DOHH2 (cell line): Measurements from ENCODE around the gene EYA2.

Source experiments
- H3F3A ChIP-seq: fragments of 200-600 bp; sonication (generic), shearing (Covaris generic); 2 replicates; pipeline ENCODE4 v1.6.0; 2016; ENCODE audit warnings: antibody characterized with exemption, mild to moderate bottlenecking; ENCODE audit not compliant: control insufficient read depth, insufficient read depth
- H3K27ac ChIP-seq: fragments of 200-600 bp; sonication (generic); 2 replicates; pipeline ENCODE4 v1.5.1; 2014; ENCODE audit warnings: low read depth, mild to moderate bottlenecking, low read length, moderate library complexity
- H3K27me3 ChIP-seq: fragments of 200-600 bp; sonication (generic); 2 replicates; pipeline ENCODE4 v1.6.1; 2014; ENCODE audit warnings: mild to moderate bottlenecking, low read length, mixed read lengths; ENCODE audit not compliant: control insufficient read depth
- H3K36me3 ChIP-seq: fragments of 200-600 bp; sonication (generic); 2 replicates; pipeline ENCODE4 v1.6.1; 2014; ENCODE audit warnings: mild to moderate bottlenecking, low read length, moderate library complexity, mixed read lengths; ENCODE audit not compliant: control insufficient read depth
- H3K4me1 ChIP-seq: fragments of 200-600 bp; sonication (generic); 2 replicates; pipeline ENCODE4 v1.6.1; 2014; ENCODE audit warnings: mild to moderate bottlenecking, low read length, mixed read lengths; ENCODE audit not compliant: control insufficient read depth
- H3K4me2 ChIP-seq: fragments of 200-600 bp; sonication (generic); 2 replicates; pipeline ENCODE4 v1.6.0; 2014; ENCODE audit warnings: mild to moderate bottlenecking, low read length, moderate library complexity
- H3K4me3 ChIP-seq: fragments of 200-600 bp; sonication (generic); 2 replicates; pipeline ENCODE4 v1.5.1; 2014; ENCODE audit warnings: mild to moderate bottlenecking, low read length, mixed read lengths
- H3K79me2 ChIP-seq: fragments of 200-600 bp; sonication (generic); 2 replicates; pipeline ENCODE4 v1.6.1; 2014; ENCODE audit warnings: mild to moderate bottlenecking, low read length, mixed read lengths; ENCODE audit not compliant: control insufficient read depth
- H3K9me2 ChIP-seq: fragments of 200-600 bp; sonication (generic); replicated peaks from 2 replicates; pipeline ENCODE4 v1.6.1; 2014; ENCODE audit warnings: mild to moderate bottlenecking, low read length, mixed read lengths; ENCODE audit not compliant: control insufficient read depth
- H3K9me3 ChIP-seq: fragments of 200-600 bp; sonication (generic); 2 replicates; pipeline ENCODE4 v1.6.1; 2014; ENCODE audit warnings: antibody characterized with exemption, low read length, mixed read lengths; ENCODE audit not compliant: control insufficient read depth, insufficient read depth
- H4K20me1 ChIP-seq: fragments of 200-600 bp; sonication (generic); 2 replicates; pipeline ENCODE4 v1.6.0; 2014; ENCODE audit warnings: low read depth, mild to moderate bottlenecking, antibody characterized with exemption, low read length, moderate library complexity; ENCODE audit not compliant: control insufficient read depth, insufficient read depth
- CTCF ChIP-seq: fragments of 200-600 bp; sonication (generic); IDR thresholded peaks from one replicate; pipeline ENCODE4 v1.5.1; 2014; ENCODE audit warnings: antibody characterized with exemption, mild to moderate bottlenecking, low read depth, low read length; ENCODE audit not compliant: poor library complexity, severe bottlenecking
- EZH2phosphoT487 ChIP-seq: fragments of 200-600 bp; sonication (generic); IDR thresholded peaks from 2 replicates; pipeline ENCODE4 v1.6.1; 2017; ENCODE audit warnings: borderline replicate concordance, mild to moderate bottlenecking, antibody characterized with exemption, low read length, moderate library complexity, mixed read lengths

Gene EYA2

GRCh38 chr20:46894971-46895905 is 595 bp downstream of the EYA2 start:
- Histone ChIP-seq H3K9me3 (no peaks in the 10 kb centered on the region), H3K27me3 (peaks cover 9% of the 10 kb centered on the region), H3F3A (no peaks in the 10 kb centered on the region), H3K79me2 (no peaks in the 10 kb centered on the region), H3K4me1 (peaks cover 4% of the 10 kb centered on the region; the same call in 1 of the 2 replicates), H3K27ac (no peak overlapping the region), H3K4me3 (no peak overlapping the region), H3K36me3 (no peaks in the 10 kb centered on the region), H4K20me1 (no peaks in the 10 kb centered on the region), H3K4me2 (no peak overlapping the region), H3K9me2 (no peaks in the 10 kb centered on the region)
- no peak for TF ChIP-seq EZH2phosphoT487
- no peak for TF ChIP-seq CTCF

GRCh38 chr20:46895906-46896242 is 1.2 kb downstream of the EYA2 start:
- Histone ChIP-seq H3K4me1 (peaks cover 5% of the 10 kb centered on the region; the same call in 1 of the 2 replicates), H3K27ac (no peak overlapping the region), H3K27me3 (peaks cover 11% of the 10 kb centered on the region), H3K4me3 (no peak overlapping the region), H3K9me2 (no peaks in the 10 kb centered on the region), H3K4me2 (no peak overlapping the region), H4K20me1 (no peaks in the 10 kb centered on the region), H3K9me3 (no peaks in the 10 kb centered on the region), H3F3A (no peaks in the 10 kb centered on the region), H3K36me3 (no peaks in the 10 kb centered on the region), H3K79me2 (no peaks in the 10 kb centered on the region)
- TF ChIP-seq EZH2phosphoT487 (no peak), CTCF (no peak)

- no peak for TF ChIP-seq CTCF
- no peak for TF ChIP-seq EZH2phosphoT487
- Histone ChIP-seq H3K9me2 (no peaks in the 10 kb centered on the region), H3K4me3 (no peak overlapping the region), H3K27me3 (peaks cover 13% of the 10 kb centered on the region), H3K9me3 (no peaks in the 10 kb centered on the region), H3F3A (no peaks in the 10 kb centered on the region), H3K27ac (no peak overlapping the region), H3K4me2 (no peak overlapping the region), H3K79me2 (no peaks in the 10 kb centered on the region), H3K4me1 (peaks cover 5% of the 10 kb centered on the region; the same call in 1 of the 2 replicates), H3K36me3 (no peaks in the 10 kb centered on the region), H4K20me1 (no peaks in the 10 kb centered on the region)
Measured at GRCh38 chr20:46897328-46897880, 2.8 kb downstream of the EYA2 start.
